Liver (tissue), 3 donors: ENCODE results near the gene CLEC16A.

Experiments
- EGR1 ChIP-seq, 2 donors: IDR thresholded peaks; 2 replicates each; pipeline ENCODE4 v1.6.1; 2016 to 2018; ENCODE audit warnings: antibody characterized with exemption in 2 of 2, low read depth in 2 of 2
- RAD21 ChIP-seq, 2 donors: IDR thresholded peaks; 2 replicates each; pipeline ENCODE4 v1.6.1; 2016; ENCODE audit warnings: antibody characterized with exemption in 2 of 2, mild to moderate bottlenecking in 2 of 2
- RXRA ChIP-seq, 2 donors: IDR thresholded peaks; 2 replicates each; pipeline ENCODE4 v1.6.1; 2017 to 2018; ENCODE audit warnings: antibody characterized with exemption in 2 of 2, mild to moderate bottlenecking in 1 of 2
- TAF1 ChIP-seq: conservative IDR thresholded peaks from 2 replicates; pipeline ENCODE4 v1.6.1; 2016; ENCODE audit warnings: antibody characterized with exemption, mild to moderate bottlenecking
- YY1 ChIP-seq: IDR thresholded peaks from 2 replicates; pipeline ENCODE4 v1.6.1; 2016; ENCODE audit warnings: antibody characterized with exemption, mild to moderate bottlenecking
- TF ChIP-seq, protein P1 (sequence below): fragments of 150-350 bp; IDR thresholded peaks from 2 replicates; pipeline ENCODE4 v1.5.1; 2017; ENCODE audit warnings: improper control_type of control experiment, low read depth, low read length; ENCODE audit not compliant: missing input control
- TF ChIP-seq, protein P2 (sequence below): IDR thresholded peaks from 2 replicates; pipeline ENCODE4 v1.6.1; 2016; ENCODE audit warnings: antibody characterized with exemption
- TF ChIP-seq, protein P3 (sequence below): IDR thresholded peaks from 2 replicates; pipeline ENCODE4 v1.6.1; 2016; ENCODE audit warnings: antibody characterized with exemption
- TF ChIP-seq, protein P4 (sequence below): IDR thresholded peaks from 2 replicates; pipeline ENCODE4 v1.6.1; 2016; ENCODE audit warnings: antibody characterized with exemption
- TF ChIP-seq, protein P5 (sequence below): IDR thresholded peaks from 2 replicates; pipeline ENCODE4 v1.6.1; 2016; ENCODE audit warnings: antibody characterized with exemption, mild to moderate bottlenecking
- donor health status: healthy.
- donor health status: healthy.

DNA sequence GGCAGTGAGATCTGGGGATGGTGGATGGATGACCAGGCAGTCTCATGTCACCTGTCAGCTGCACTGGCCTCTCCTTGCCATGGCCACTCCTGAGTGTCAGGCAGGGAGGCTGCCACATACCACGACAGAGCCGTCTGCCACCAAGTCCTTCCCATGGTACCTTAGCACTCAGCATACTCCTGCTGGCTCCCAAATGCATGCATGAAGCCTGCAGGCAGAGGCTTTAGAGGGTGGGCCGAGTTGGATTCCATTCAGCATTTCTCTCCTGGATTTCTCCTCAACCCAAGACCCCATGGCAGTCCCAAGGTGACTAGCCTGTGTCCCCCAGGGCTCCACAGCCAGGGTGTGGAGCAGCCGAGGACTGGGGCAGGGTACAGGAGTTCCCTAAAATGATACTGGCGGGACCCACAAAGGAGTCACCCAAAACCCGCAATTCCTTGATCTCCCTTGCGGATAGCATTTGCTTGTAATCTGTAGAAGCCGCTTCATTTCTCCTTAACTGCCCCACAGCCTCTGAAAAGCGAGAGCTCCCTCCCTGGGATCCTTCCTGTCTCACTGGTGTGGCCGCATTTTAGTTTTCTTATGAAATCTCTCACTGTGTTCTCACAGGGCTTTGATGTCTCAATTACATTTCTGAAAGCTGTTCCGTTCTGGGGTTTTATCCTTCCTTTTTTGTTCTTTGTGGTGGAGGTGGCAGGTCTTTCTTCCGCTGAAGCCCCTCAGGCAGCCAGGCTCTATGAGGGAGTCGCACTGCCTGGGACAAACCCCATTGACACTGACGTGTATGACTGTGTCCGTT lies 170.2 kb downstream of the CLEC16A start:
- no peak for TF ChIP-seq RXRA (IDR thresholded peaks at IDR 0.05)
- TF ChIP-seq, protein P1, sequence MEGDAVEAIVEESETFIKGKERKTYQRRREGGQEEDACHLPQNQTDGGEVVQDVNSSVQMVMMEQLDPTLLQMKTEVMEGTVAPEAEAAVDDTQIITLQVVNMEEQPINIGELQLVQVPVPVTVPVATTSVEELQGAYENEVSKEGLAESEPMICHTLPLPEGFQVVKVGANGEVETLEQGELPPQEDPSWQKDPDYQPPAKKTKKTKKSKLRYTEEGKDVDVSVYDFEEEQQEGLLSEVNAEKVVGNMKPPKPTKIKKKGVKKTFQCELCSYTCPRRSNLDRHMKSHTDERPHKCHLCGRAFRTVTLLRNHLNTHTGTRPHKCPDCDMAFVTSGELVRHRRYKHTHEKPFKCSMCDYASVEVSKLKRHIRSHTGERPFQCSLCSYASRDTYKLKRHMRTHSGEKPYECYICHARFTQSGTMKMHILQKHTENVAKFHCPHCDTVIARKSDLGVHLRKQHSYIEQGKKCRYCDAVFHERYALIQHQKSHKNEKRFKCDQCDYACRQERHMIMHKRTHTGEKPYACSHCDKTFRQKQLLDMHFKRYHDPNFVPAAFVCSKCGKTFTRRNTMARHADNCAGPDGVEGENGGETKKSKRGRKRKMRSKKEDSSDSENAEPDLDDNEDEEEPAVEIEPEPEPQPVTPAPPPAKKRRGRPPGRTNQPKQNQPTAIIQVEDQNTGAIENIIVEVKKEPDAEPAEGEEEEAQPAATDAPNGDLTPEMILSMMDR = no peak
- TF ChIP-seq RAD21 (IDR thresholded peaks at IDR 0.05) = no peak
- TF ChIP-seq, protein P2, sequence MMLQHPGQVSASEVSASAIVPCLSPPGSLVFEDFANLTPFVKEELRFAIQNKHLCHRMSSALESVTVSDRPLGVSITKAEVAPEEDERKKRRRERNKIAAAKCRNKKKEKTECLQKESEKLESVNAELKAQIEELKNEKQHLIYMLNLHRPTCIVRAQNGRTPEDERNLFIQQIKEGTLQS = no peak
- TF ChIP-seq TAF1 = no peak
- TF ChIP-seq YY1 = no peak
- TF ChIP-seq, protein P3, sequence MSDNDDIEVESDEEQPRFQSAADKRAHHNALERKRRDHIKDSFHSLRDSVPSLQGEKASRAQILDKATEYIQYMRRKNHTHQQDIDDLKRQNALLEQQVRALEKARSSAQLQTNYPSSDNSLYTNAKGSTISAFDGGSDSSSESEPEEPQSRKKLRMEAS = no peak
- TF ChIP-seq, protein P4, sequence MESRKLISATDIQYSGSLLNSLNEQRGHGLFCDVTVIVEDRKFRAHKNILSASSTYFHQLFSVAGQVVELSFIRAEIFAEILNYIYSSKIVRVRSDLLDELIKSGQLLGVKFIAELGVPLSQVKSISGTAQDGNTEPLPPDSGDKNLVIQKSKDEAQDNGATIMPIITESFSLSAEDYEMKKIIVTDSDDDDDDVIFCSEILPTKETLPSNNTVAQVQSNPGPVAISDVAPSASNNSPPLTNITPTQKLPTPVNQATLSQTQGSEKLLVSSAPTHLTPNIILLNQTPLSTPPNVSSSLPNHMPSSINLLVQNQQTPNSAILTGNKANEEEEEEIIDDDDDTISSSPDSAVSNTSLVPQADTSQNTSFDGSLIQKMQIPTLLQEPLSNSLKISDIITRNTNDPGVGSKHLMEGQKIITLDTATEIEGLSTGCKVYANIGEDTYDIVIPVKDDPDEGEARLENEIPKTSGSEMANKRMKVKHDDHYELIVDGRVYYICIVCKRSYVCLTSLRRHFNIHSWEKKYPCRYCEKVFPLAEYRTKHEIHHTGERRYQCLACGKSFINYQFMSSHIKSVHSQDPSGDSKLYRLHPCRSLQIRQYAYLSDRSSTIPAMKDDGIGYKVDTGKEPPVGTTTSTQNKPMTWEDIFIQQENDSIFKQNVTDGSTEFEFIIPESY = no peak
- TF ChIP-seq, protein P5, sequence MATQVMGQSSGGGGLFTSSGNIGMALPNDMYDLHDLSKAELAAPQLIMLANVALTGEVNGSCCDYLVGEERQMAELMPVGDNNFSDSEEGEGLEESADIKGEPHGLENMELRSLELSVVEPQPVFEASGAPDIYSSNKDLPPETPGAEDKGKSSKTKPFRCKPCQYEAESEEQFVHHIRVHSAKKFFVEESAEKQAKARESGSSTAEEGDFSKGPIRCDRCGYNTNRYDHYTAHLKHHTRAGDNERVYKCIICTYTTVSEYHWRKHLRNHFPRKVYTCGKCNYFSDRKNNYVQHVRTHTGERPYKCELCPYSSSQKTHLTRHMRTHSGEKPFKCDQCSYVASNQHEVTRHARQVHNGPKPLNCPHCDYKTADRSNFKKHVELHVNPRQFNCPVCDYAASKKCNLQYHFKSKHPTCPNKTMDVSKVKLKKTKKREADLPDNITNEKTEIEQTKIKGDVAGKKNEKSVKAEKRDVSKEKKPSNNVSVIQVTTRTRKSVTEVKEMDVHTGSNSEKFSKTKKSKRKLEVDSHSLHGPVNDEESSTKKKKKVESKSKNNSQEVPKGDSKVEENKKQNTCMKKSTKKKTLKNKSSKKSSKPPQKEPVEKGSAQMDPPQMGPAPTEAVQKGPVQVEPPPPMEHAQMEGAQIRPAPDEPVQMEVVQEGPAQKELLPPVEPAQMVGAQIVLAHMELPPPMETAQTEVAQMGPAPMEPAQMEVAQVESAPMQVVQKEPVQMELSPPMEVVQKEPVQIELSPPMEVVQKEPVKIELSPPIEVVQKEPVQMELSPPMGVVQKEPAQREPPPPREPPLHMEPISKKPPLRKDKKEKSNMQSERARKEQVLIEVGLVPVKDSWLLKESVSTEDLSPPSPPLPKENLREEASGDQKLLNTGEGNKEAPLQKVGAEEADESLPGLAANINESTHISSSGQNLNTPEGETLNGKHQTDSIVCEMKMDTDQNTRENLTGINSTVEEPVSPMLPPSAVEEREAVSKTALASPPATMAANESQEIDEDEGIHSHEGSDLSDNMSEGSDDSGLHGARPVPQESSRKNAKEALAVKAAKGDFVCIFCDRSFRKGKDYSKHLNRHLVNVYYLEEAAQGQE = no peak
- no peak for TF ChIP-seq EGR1 (IDR thresholded peaks at IDR 0.05; ENCODE audit: low read depth in 2 of 2)
